Fibroblast of lung (primary cell): ENCODE measurements around the gene ZACN. TPM values are rescaled to one million over a fixed set of nuclear protein-coding genes. Genes with fewer than 3 reads are reported as not detected.

Experiments used
- DNase-seq, 2 donors: peaks; one replicate each; pipeline versions ENCODE4 v3.0.0 to v3.0.0-alpha.2; 2010; ENCODE audit warnings: low read depth in 2 of 2
- H2AFZ ChIP-seq: 2 replicates; pipeline ENCODE4 v1.5.1; 2012; ENCODE audit warnings: low read length, control low read depth, inconsistent platforms
- H3K27ac ChIP-seq: 2 replicates; pipeline ENCODE4 v1.5.1; 2011; ENCODE audit warnings: low read length, control low read depth; ENCODE audit not compliant: insufficient read depth
- H3K27me3 ChIP-seq: 2 replicates; pipeline ENCODE4 v1.5.1; 2011; ENCODE audit warnings: mild to moderate bottlenecking, low read length; ENCODE audit not compliant: control insufficient read depth, insufficient read depth
- H3K36me3 ChIP-seq: 2 replicates; pipeline ENCODE4 v1.5.1; 2011; ENCODE audit warnings: low read length; ENCODE audit not compliant: control insufficient read depth, insufficient read depth
- H3K4me1 ChIP-seq: 2 replicates; pipeline ENCODE4 v1.5.1; 2011; ENCODE audit warnings: low read length; ENCODE audit not compliant: control insufficient read depth, insufficient read depth; ENCODE audit errors: extremely low read depth
- H3K4me2 ChIP-seq: 2 replicates; pipeline ENCODE4 v1.5.1; 2011; ENCODE audit warnings: low read length, control low read depth; ENCODE audit not compliant: insufficient read depth; ENCODE audit errors: extremely low read depth
- H3K4me3 ChIP-seq, 4 experiments: fragments of 200-600 bp in 1 of 4; sonication (generic) in 1 of 4; replicated peaks in 1 of 4; 2 replicates each; pipeline ENCODE4 v1.5.1; 2011 to 2016; ENCODE audit warnings: low read length in 4 of 4, low read depth in 3 of 4, mild to moderate bottlenecking in 3 of 4, control low read depth in 2 of 4, inconsistent platforms in 1 of 4, mixed read lengths in 1 of 4; ENCODE audit not compliant: insufficient read depth in 1 of 4; ENCODE audit errors: control extremely low read depth in 1 of 4
- H3K79me2 ChIP-seq: 2 replicates; pipeline ENCODE4 v1.5.1; 2012; ENCODE audit warnings: mild to moderate bottlenecking, low read length, inconsistent platforms; ENCODE audit not compliant: control insufficient read depth, insufficient read depth
- H3K9ac ChIP-seq: 2 replicates; pipeline ENCODE4 v1.5.1; 2011; ENCODE audit warnings: mild to moderate bottlenecking, low read length, control low read depth; ENCODE audit not compliant: insufficient read depth
- H3K9me3 ChIP-seq: 2 replicates; pipeline ENCODE4 v1.5.1; 2012; ENCODE audit warnings: low read depth, low read length; ENCODE audit not compliant: control insufficient read depth, insufficient read depth
- H4K20me1 ChIP-seq: 2 replicates; pipeline ENCODE4 v1.5.1; 2011; ENCODE audit warnings: low read length; ENCODE audit not compliant: control insufficient read depth, insufficient read depth; ENCODE audit errors: extremely low read depth
- EZH2 ChIP-seq: IDR thresholded peaks from 2 replicates; pipeline ENCODE4 v1.5.1; 2012; ENCODE audit warnings: low read length, control low read depth, mild to moderate bottlenecking; ENCODE audit errors: missing control alignments
- polyA plus RNA-seq, 2 donors: library from polyadenylated mRNA; depleted of rRNA in 1 of 2; stranded (reverse) in 1 of 2; unstranded in 1 of 2; fragments of >200 nt; gene quantifications; 2 replicates each; pipeline ENCODE4 v1.2.1, GENCODE V29; 2011 to 2012; ENCODE audit warnings: missing spikeins in 1 of 2
- total RNA-seq: library from RNA; depleted of rRNA; stranded (reverse); fragments of >200 nt; gene quantifications from 2 replicates; pipeline ENCODE4 v1.2.1, GENCODE V29; 2014
- TF ChIP-seq, protein P1 (sequence below), 2 donors: IDR thresholded peaks in 1 of 2; conservative IDR thresholded peaks in 1 of 2; 1 replicate in 1 of 2; 2 replicates in 1 of 2; pipeline ENCODE4 v1.5.1; 2011 to 2012; ENCODE audit warnings: low read length in 2 of 2, control low read depth in 1 of 2, inconsistent platforms in 1 of 2, low read depth in 1 of 2, mild to moderate bottlenecking in 1 of 2

ZACN gene
- total and polyA plus RNA-seq, 2 donors (not counting 1 experiment from before 2014, with no cell fraction given) = not detected

DNA sequence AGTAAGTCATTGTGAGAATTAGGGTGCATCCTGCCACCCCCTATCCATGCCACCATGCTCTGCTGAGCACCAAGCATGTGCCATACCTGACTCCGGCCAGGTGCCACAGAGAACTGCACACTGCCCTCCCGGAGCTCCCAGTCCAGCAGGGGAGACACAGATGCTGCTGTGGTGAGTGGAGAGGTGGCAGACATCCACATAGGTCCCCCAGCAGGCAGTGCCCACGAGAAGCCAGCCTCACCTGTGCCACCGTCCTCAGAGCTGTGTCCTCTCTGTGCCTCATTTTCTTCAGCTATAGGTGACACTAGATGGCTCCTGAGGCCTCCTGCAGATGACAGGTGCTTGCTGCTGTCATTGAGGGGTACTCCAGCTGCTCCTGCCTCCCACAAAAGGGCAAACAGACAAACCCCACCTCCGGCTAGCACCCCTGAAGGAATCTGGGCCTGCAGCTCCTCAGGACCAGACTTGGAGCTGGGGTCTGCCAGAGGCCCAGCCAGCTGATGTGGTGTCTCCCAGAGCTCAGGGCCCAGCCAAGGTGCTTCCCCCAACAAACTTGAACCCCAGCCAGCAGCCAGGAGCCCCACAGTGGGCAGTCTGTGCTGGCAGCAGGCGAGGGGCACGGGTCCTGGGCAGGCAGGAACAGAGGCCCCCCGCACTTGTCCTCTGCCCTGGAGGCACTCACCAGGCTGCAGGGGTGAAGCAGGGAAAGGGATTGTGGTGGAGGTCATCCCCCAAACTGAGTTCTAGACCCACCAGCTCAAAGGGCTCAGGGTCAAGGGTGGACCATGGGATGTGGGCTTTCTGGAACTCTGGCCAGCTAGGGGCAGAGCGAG is 45.0 kb downstream of the ZACN start:
- Histone ChIP-seq H4K20me1 (no peaks in the 10 kb centered on the region), H3K79me2 (no peaks in the 10 kb centered on the region), H3K4me3 (no peak overlapping the region), H3K4me2 (no peak overlapping the region), H2AFZ (no peak overlapping the region), H3K4me1 (no peaks in the 10 kb centered on the region), H3K27me3 (peaks cover 5% of the 10 kb centered on the region), H3K27ac (no peak overlapping the region), H3K9ac (no peak overlapping the region), H3K36me3 (no peaks in the 10 kb centered on the region), H3K9me3 (no peaks in the 10 kb centered on the region)
- TF ChIP-seq EZH2 = no peak
- TF ChIP-seq, protein P1, sequence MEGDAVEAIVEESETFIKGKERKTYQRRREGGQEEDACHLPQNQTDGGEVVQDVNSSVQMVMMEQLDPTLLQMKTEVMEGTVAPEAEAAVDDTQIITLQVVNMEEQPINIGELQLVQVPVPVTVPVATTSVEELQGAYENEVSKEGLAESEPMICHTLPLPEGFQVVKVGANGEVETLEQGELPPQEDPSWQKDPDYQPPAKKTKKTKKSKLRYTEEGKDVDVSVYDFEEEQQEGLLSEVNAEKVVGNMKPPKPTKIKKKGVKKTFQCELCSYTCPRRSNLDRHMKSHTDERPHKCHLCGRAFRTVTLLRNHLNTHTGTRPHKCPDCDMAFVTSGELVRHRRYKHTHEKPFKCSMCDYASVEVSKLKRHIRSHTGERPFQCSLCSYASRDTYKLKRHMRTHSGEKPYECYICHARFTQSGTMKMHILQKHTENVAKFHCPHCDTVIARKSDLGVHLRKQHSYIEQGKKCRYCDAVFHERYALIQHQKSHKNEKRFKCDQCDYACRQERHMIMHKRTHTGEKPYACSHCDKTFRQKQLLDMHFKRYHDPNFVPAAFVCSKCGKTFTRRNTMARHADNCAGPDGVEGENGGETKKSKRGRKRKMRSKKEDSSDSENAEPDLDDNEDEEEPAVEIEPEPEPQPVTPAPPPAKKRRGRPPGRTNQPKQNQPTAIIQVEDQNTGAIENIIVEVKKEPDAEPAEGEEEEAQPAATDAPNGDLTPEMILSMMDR (conservative IDR thresholded peaks at IDR 0.05 in 1 of 2, IDR thresholded peaks at IDR 0.05 in 1 of 2; ENCODE audit: low read depth in 1 of 2, low read length in 2 of 2) = no peak
- no peak for DNase-seq

DNA sequence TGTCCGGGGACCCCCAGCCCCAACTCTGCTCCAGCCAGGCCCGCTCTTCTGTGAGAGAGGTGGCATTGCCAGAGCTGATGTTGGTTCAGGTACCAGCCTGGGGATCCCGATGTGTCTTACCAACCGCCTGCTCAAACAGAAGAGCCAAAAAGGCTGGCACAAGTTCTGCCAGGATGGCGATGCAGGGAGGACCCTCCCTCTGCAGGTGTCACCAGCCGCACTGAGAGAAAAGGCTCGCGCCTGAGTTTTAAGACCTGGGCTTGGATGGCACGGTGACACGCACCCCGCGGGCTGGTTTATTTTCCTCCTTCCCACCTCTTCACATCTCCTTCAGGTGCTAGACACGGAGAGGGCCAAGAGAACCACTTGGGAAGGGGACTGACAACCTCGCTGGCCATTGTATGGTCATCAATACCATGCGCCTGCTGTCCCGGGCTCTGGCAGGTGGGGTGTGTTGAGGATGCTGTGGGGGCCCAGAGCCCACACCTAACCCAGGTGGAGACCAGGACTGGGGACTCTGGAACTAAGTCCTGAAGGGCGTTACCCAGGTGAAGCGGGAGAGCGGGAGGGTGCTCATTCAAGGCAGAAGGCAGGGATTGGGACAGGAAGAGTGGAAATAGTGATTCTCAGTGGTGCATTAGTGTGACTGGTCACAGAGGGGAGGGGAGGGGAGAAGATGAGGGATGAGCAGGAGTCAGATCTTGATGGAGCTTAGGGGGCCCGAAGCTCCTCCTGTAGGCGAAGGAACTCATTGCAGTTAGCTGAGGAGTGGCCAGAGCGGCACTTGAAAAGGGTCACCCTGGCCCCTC is 45.8 kb downstream of the ZACN start:
- no peak for DNase-seq
- no peak overlapping the region for H3K4me2 ChIP-seq
- no peaks in the 10 kb centered on the region for H3K4me1 ChIP-seq
- TF ChIP-seq, protein P1 (conservative IDR thresholded peaks at IDR 0.05 in 1 of 2, IDR thresholded peaks at IDR 0.05 in 1 of 2; ENCODE audit: low read depth in 1 of 2, low read length in 2 of 2) = peak; percentile 9 to 24
- TF ChIP-seq EZH2 = no peak
- H3K79me2 ChIP-seq = no peaks in the 10 kb centered on the region
- peaks cover 5% of the 10 kb centered on the region for H3K27me3 ChIP-seq
- no peak overlapping the region for H3K27ac ChIP-seq
- H3K9ac ChIP-seq = no peak overlapping the region
- H2AFZ ChIP-seq = no peak overlapping the region
- no peaks in the 10 kb centered on the region for H3K36me3 ChIP-seq
- H4K20me1 ChIP-seq = no peaks in the 10 kb centered on the region
- no peak overlapping the region for H3K4me3 ChIP-seq
- H3K9me3 ChIP-seq = no peaks in the 10 kb centered on the region

DNA sequence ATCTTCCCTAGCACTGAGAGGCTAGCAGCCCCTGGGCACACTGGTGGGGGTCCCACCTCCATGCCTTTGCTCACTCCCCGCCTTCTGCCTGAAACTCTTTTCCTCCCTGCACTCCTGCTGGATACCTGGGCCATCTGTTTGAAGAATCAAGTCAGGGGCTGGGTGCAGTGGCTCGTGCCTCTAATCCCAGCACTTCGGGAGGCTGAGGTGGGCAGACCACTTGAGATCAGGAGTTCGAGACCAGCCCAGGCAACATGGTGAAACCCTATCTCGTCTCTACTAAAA is 46.4 kb downstream of the ZACN start:
- TF ChIP-seq, protein P1 (conservative IDR thresholded peaks at IDR 0.05 in 1 of 2, IDR thresholded peaks at IDR 0.05 in 1 of 2; ENCODE audit: low read depth in 1 of 2, low read length in 2 of 2) = no peak
- TF ChIP-seq EZH2 = no peak

More for the DNA sequence above, 46.4 kb downstream of the ZACN start:
- no peaks in the 10 kb centered on the region for H3K36me3 ChIP-seq
- H3K9me3 ChIP-seq = no peaks in the 10 kb centered on the region
- H3K27ac ChIP-seq = no peak overlapping the region
- DNase-seq = no peak
- H3K9ac ChIP-seq = no peak overlapping the region
- no peaks in the 10 kb centered on the region for H3K79me2 ChIP-seq
- peaks cover 5% of the 10 kb centered on the region for H3K27me3 ChIP-seq
- no peak overlapping the region for H2AFZ ChIP-seq
- no peak overlapping the region for H3K4me3 ChIP-seq
- no peak overlapping the region for H3K4me2 ChIP-seq
- no peaks in the 10 kb centered on the region for H3K4me1 ChIP-seq
- H4K20me1 ChIP-seq = no peaks in the 10 kb centered on the region
